ENCODE data around the gene CFLAR. TPM values are rescaled to one million over a fixed set of nuclear protein-coding genes. Genes with fewer than 3 reads are reported as not detected.

The CFLAR gene
- total and polyA plus RNA-seq, 9 of the 15 experiments (the other 6 are each of a cell fraction or from before 2014, with no cell fraction given): 27.5 to 102 (median 54.0) TPM

DNA sequence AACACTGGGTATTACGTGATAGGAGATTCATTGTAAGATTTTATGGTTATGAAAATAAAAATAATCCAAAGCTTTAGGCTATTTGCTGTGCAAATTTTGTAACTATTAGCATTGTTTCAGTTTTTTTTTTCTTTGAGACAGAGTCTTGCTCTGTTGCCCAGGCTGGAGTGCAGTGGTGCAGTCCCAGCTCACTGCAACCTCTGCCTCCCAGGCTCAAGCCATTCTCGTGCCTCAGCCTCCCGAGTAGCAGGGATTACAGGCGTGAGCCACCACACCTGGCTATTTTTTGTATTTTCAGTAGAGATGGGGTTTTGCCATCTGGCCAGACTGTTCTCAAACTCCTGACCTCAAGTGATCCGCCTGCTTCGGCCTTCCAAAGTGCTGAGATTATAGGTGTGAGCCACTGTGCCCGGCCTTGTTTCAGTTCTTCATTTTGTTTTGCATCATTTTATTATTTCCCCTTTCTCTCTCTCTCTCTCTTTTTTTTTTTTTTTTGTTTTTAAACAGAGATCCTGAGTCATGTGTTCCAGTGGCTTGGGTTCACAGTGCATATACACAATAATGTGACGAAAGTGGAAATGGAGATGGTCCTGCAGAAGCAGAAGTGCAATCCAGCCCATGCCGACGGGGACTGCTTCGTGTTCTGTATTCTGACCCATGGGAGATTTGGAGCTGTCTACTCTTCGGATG lies 92.7 kb downstream of the CFLAR start:
- BruUV-seq (replicated peaks): no TSS peak
- Histone ChIP-seq H3K9me3 (replicated peaks; ENCODE audit: control insufficient read depth, insufficient read depth, low read depth, low read length) (no peaks in the 10 kb centered on the region), H3K27ac (ENCODE audit: extremely low read depth, low read depth, low read length) (no peak overlapping the region), H3K9ac (ENCODE audit: insufficient read depth in 1 of 2, low read depth in 2 of 2, low read length in 2 of 2) (no peak overlapping the region), H3K79me2 (ENCODE audit: control insufficient read depth, insufficient read depth, low read length) (no peaks in the 10 kb centered on the region), H2AFZ (ENCODE audit: low read depth, low read length) (no peak overlapping the region), H3K27me3 (ENCODE audit: control insufficient read depth in 2 of 2, insufficient read depth in 2 of 2, low read length in 2 of 2) (no peaks in the 10 kb centered on the region), H3K36me3 (ENCODE audit: control insufficient read depth, insufficient read depth, low read length) (peaks cover 32% of the 10 kb centered on the region), H3K4me2 (ENCODE audit: insufficient read depth, low read length) (no peak overlapping the region), H4K20me1 (replicated peaks; ENCODE audit: control insufficient read depth, insufficient read depth, low read length) (no peaks in the 10 kb centered on the region), H3K4me1 (replicated peaks in 1 of 2; ENCODE audit: control insufficient read depth in 2 of 2, insufficient read depth in 2 of 2, low read length in 2 of 2) (no peaks in the 10 kb centered on the region), H3K4me3 (no peak overlapping the region), H3K9me1 (ENCODE audit: control insufficient read depth, insufficient read depth, low read length) (no peaks in the 10 kb centered on the region)
- in situ Hi-C loops (cut with MboI) (loop anchor here (25.0 kb wide), 1 partner anchor 1246 kb away; the partner anchor contains the start of genes MAIP1 and TYW5), intact Hi-C loops (cut with micrococcal nuclease) (no loop called here)
- TF ChIP-seq, protein P1, sequence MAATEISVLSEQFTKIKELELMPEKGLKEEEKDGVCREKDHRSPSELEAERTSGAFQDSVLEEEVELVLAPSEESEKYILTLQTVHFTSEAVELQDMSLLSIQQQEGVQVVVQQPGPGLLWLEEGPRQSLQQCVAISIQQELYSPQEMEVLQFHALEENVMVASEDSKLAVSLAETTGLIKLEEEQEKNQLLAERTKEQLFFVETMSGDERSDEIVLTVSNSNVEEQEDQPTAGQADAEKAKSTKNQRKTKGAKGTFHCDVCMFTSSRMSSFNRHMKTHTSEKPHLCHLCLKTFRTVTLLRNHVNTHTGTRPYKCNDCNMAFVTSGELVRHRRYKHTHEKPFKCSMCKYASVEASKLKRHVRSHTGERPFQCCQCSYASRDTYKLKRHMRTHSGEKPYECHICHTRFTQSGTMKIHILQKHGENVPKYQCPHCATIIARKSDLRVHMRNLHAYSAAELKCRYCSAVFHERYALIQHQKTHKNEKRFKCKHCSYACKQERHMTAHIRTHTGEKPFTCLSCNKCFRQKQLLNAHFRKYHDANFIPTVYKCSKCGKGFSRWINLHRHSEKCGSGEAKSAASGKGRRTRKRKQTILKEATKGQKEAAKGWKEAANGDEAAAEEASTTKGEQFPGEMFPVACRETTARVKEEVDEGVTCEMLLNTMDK (IDR thresholded peaks at IDR 0.05; ENCODE audit: borderline replicate concordance, insufficient read depth, low read depth, low read length, poor library complexity, severe bottlenecking): no peak
- TF ChIP-seq SFPQ (IDR thresholded peaks at IDR 0.05; ENCODE audit: low read depth, low read length): no peak
- TF ChIP-seq KDM4B (IDR thresholded peaks at IDR 0.05; ENCODE audit: borderline replicate concordance in 2 of 2, low read depth in 1 of 2): no peak
- TF ChIP-seq TSC22D4 (tag; IDR thresholded peaks at IDR 0.05): no peak
- TF ChIP-seq, protein P2, sequence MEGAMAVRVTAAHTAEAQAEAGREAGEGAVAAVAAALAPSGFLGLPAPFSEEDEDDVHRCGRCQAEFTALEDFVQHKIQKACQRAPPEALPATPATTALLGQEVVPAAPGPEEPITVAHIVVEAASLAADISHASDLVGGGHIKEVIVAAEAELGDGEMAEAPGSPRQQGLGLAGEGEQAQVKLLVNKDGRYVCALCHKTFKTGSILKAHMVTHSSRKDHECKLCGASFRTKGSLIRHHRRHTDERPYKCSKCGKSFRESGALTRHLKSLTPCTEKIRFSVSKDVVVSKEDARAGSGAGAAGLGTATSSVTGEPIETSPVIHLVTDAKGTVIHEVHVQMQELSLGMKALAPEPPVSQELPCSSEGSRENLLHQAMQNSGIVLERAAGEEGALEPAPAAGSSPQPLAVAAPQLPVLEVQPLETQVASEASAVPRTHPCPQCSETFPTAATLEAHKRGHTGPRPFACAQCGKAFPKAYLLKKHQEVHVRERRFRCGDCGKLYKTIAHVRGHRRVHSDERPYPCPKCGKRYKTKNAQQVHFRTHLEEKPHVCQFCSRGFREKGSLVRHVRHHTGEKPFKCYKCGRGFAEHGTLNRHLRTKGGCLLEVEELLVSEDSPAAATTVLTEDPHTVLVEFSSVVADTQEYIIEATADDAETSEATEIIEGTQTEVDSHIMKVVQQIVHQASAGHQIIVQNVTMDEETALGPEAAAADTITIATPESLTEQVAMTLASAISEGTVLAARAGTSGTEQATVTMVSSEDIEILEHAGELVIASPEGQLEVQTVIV (CRISPR knock-in tag; IDR thresholded peaks at IDR 0.05; ENCODE audit: borderline replicate concordance): no peak
- no peak for TF ChIP-seq IRF1 (CRISPR knock-in tag; IDR thresholded peaks at IDR 0.05; ENCODE audit: borderline replicate concordance)
- TF ChIP-seq ZC3H8 (IDR thresholded peaks at IDR 0.05): no peak
- TF ChIP-seq GTF2F1 (IDR thresholded peaks at IDR 0.05; ENCODE audit: low read depth, low read length): no peak
- TF ChIP-seq MED1 (CRISPR knock-in tag; IDR thresholded peaks at IDR 0.05; ENCODE audit: borderline replicate concordance): no peak
- TF ChIP-seq, protein P3, sequence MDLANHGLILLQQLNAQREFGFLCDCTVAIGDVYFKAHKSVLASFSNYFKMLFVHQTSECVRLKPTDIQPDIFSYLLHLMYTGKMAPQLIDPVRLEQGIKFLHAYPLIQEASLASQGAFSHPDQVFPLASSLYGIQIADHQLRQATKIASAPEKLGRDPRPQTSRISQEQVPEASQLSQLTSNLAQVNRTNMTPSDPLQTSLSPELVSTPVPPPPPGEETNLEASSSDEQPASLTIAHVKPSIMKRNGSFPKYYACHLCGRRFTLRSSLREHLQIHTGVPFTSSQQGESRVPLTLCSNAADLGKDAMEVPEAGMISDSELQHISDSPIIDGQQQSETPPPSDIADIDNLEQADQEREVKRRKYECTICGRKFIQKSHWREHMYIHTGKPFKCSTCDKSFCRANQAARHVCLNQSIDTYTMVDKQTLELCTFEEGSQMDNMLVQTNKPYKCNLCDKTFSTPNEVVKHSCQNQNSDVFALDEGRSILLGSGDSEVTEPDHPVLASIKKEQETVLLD (IDR thresholded peaks at IDR 0.05): no peak
- FAIRE-seq (no peak), DNase-seq (ENCODE audit: extremely low read depth in 1 of 4, low spot score in 3 of 4) (no peak), ATAC-seq (no peak)
- ChIA-PET POLR2A (no interaction called here), CTCF (ENCODE audit: low intra/inter-chr PET ratio) (no interaction called here)
- 94% methylated on average over 12 of the region's 12 CpGs for WGBS (ENCODE audit: insufficient coverage, low coverage, missing lambda C conversion rate)

Data from K562 (cell line).